GM21786 (cell line): ENCODE data around the gene SMYD2.
A peak's percentile ranks its signal among the peaks of the same experiment; 100 is the strongest.

Experiments
- ATAC-seq: cut with Tn5 transposase; IDR thresholded peaks from one replicate; pipeline ENCODE4 v1.9.1; 2021; ENCODE audit not compliant: unreplicated experiment

SMYD2 gene

DNA sequence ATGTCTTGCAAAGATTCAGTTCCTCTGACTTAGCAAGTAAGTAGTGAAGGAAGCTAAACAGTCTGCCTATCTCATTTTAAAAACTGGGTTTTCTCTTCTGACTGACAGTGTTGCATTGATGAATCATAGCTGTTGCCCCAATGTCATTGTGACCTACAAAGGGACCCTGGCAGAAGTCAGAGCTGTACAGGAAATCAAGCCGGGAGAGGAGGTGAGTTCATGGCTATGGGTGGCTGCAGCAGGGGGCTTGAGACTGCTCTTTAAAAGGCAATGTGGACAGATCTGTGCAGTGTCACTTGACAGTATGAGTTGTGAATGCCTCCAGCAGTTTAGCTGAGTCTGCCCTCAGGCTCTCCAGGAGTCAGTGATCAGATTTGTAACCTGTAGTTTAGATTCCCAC, 46.6 kb downstream of the SMYD2 start:
- no peak for ATAC-seq

DNA sequence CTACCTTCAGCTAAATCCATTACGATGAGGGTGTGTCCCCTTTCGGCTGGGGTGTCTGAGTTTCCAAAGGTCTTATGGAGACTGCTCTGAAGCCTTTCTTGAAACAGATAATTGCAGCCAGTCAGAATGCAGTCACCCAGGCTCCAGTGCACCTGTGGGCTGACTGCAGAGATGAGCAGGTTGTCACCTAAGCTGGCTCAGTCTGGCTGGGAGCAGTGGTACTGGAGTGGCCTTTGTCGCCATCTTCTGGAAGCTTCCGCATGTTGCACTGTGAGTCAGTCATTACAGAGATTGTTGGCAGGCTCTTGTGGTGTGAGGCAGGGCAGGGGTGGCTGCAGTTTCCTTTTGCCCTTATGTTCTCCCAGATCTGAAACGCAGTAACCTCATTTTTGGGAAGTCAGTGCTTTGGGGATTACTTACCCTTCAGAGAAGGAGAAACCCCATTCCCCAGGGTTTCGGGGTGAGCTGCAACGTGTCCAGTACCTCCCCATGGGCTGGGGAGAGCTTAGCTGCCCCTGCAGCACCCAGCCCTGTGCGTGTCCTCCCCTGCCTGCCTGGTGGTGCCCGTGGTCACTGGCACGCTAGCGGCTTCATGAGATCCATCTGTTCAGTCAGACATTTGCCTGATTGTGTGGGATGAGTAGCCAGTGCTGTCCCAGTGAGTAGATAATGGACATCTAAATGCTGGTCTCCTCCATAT, 48.0 kb downstream of the SMYD2 start:
- peak; percentile 83 for ATAC-seq

DNA sequence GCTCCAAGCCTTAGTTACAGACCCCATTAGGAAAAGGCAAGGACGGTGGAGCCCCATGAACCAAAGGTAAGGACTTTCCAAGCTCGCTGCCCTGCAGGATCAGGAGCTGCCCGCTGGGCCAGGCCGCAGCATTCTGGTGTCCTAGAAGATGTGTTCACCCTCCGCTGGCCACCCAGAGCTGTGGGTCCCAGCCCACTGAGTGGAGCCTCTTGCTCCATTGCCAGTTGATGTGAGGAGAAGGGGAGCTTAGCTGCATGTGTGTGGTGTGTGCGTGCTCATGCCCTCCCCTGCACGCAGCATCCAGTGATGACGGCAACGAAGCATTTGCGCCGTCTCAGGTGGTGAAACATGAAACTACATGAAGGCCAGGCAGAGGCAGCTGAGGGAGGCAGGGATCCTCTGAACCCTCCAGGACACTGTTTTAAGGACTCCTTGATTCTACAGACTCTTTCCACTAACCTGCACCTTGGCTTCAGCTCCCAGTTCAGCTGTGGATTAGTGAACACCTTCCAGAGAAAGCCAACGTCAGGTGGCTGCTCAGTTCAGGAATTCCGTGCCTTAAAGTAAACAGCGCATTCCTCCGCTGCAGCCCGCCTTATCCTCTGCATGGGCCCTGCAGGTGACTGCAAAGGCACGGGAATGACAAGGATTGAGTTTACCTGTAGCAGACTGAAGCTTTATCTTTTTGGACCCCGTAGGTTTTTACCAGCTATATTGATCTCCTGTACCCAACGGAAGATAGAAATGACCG, 48.7 kb downstream of the SMYD2 start:
- ATAC-seq: no peak

DNA sequence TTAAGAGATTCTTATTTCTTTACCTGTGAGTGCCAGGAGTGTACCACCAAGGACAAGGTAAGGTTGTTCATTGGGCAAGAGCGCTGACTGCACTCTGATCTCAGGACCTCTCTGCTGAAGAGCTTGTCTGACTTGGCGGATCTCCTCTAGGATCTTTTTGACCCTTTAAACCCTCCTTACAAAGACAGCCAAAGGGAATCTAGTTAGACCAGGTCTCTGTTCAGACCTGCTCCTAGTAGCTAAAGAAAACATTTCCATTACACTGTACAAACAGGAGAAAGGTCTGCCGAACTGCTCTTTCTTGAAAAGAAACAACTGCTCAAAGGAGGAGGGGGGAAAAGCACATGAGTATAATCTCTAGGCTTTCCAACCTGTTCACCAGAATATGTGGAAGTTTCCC, 49.3 kb downstream of the SMYD2 start:
- no peak for ATAC-seq

DNA sequence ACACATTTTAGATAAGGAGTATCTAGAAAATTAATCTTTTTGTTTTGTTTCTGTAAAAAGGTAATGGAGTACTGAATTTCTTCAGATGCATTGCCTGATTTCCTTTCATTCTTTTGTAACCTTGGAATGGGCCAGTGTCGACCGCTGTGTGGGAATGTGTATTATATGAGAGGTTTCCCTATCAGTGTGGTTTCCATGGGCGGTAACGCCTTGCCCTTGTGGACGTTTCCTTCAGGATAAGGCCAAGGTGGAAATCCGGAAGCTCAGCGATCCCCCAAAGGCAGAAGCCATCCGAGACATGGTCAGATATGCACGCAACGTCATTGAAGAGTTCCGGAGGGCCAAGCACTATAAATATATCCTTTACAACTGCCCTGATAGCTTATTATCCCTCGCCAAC, 49.8 kb downstream of the SMYD2 start:
- ATAC-seq: no peak

DNA sequence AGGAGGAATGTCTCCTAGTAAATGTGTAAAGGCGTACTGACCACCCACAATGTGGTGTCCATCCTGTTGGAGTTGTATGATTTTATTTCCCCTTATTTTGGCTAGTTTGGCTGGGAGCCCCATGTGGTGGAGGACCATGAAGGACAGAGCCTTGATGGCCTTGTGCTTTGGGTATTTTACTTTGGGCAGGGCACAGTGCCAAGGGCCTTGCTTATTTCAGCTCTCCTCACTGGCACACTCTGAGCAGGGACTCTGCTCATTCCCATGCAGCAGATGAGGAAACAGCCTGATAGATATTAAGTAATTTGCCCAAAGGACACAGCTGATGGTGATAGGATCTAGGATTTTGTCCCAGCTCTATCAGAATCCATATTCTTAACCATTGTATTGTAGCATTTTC, 50.2 kb downstream of the SMYD2 start:
- no peak for ATAC-seq

DNA sequence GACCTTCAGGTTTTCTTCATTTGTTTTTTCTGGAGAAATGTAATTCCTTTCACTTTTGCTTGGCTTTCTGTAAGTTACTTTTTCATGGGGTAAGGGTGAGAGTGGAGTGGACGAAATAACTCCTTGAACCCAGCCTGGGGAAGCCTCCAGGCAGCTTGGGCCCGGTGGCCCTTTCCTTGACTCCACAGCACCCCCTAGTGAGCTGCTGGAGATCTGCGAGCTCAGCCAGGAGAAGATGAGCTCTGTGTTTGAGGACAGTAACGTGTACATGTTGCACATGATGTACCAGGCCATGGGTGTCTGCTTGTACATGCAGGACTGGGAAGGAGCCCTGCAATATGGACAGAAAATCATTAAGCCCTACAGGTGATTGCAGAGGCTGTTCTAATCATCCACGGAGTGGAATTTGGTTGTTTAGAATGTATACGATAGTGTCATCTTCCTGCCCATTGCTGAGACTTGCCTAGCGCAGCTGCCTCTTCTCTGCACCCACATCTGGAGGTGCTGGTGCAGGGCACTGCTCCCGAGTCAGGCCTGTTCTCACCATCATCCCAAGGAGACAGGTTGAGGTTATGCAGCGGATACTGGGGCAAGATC, 51.0 kb downstream of the SMYD2 start:
- ATAC-seq: peak; percentile 44

DNA sequence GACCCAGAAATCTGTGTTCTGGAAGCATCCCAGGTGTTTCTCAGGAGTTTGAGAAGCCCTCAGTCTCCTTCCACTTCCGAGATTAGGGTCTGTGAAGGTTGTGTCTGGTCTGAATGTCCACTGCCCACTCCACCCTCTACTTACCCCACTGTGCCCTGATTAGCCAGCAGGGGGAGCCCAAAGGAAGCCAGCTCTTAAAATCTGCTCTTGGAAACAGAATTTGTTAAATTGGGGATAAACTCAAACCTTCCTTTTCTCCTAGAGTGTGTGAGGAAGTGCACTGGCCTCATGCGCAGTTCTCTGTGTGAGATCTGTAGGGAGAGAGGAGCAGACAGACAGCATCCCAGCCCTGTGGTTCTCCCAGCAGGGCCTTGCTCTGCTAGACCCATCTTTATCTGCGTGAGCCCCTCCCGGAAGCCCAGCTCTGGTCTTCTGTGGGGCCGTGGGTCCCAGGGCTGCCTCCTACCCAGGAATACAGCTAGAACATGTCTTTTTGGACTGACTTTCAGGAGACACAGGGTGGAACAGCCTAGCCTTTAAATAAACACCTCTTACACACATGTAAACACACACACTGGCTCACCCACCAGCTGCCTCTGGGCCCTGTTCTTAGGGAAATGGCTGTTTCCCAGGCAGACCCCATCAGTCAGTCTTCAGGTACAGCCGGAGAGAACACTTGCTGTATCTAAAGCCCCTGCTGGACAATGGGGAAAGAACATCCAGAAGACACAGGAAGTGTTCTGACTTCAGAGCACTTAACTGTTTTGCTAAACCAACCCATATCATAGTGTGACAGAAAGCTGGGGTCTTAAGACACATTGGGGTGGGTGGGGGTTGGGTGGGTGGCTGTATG, 52.2 kb downstream of the SMYD2 start:
- ATAC-seq: no peak

DNA sequence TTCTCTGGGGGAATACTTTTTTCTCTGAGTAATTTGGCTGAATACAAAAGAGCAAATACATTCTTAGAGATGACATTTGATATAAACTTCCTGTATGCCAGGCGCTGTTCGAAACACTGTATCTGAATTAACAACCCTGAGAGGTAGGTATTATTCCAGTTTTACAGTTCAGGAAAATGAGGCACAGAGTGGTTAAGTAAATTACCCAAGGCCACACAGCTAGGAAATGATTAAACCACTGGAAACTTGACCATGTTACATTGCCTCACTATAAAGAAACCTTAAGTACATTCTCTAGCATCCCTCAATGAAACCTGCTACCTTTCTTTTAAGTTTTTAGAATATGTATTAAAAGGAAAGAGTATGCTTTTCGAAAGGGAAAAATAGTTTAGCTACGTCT, 54.6 kb downstream of the SMYD2 start:
- ATAC-seq: no peak

DNA sequence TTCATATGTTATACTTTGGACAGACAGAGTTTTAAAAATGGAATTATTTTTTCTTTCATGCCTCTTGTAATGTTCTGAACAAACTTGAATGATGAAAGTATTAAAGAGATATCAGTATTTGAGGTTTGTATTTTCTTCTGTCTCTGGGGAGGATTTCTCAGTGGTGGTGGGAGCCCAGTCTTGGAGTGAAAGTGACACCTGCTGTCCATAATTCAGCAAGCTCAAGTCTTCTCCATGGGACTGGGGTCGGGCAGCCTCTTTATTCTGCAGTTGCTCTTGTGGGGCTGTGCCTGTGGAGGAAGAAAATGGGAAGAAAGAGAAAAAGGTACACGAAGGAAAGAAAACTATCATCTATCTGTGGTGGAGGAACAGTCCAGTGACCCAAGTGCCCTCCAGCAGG, 56.1 kb downstream of the SMYD2 start:
- no peak for ATAC-seq

DNA sequence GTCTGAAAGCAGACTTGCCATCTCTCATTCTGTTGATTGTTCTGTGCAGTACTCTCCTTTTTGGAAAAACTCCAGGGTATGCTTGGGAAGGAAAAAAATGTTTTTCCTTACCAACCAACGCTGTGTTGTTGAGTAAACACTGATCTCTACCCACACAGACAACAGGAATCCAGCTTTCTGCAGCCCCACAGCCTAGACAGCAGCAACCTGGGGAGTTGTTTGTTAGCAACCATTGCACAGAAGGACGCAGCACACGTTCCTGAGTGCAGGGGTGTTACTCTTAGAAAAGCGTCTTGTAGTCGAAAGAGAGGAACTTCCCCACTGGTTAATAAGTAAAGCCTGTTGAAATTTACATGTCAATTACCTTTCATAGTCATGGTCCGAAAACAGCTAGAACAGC, 56.6 kb downstream of the SMYD2 start:
- ATAC-seq: no peak

DNA sequence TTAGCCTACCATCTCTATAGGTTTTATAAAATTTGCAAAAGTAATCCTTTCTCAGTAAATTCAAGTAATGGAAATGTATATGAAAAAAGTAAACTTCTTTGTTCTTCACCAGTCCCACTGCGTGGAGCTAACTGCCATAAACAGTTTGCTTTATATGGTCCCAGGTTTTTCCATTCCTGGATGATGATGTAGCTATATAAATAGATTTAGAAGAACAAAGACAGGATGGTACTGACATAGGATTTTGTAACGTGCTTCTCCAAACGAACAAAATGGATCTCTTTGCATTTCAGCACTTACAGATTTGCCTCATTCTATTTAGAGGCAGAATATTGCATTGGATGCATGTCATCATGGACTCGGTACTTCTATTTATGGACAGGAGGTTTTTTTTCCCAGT, 57.3 kb downstream of the SMYD2 start:
- ATAC-seq: no peak

DNA sequence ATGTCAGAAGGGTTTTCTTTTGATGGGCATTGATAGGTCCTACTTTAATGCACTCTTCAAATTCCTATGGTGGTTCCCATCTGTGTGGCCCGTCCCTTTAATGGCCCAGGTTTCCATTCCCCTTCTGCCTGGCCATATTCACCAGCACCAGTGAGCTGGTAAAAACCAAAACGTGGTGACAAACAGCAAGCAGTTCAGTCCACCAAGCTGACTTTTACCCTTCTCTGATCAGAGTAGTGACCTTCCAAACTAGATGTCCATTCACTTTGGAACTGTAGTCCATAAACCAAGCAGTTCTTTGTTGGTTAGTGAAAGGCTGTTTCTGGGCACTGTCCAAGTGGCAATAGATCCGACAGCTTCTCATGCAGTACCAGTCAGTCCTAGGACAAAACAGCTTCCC, 60.5 kb downstream of the SMYD2 start:
- no peak for ATAC-seq

DNA sequence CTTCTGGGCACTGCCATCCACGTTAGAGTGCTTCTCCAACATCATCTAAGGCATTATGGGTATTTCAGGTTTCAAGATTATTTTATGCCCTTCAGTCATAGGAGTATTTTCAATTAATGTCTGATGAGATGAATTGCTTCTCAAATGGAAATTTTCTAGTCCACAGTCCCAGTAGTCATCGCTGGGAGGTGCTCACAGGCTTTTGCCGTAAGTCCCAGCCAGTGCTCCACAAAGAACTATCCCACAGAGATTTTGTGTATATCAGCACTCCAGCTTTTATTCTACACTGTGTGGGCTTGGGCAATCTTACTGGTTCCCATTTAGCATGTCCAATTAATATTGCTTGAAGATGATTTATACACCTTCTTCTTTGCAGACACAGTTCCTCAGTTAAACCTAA, 61.0 kb downstream of the SMYD2 start:
- no peak for ATAC-seq

DNA sequence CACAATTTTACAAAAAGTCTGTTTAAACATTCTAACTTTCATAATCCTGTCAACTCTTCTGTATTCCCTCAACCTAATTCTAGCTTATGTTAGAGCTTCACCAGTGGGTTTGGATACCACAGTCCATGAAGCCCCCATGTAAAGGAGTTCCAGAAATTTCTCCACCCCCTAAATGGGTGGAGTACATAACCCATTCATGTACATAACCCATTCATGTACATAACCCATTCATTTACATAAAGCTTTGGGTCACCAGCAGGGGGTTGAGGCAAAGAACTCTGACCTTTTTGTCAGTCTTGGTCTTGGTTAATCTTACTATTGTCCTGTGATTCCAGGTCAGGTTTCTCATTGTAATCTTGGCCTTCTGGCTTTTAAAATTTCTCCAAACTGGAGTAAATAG, 61.6 kb downstream of the SMYD2 start:
- ATAC-seq: no peak

DNA sequence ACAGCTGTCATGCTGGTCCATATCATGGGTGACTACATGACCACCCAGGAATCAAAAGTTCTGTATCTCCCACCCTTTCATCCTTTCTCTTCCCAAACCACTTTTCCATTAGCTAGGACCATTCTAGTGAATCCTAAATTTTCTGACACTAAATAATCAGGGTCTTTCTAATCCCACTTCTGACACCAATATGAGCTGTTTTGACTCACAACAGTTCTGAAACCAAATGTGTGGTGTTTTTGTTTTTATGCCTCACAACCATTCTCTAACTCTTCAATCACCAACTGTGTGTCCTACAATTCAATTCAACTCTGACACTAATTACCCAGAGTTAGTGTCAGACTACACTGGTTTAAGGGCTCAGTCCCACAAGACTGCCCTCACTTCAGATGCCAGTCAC, 63.9 kb downstream of the SMYD2 start:
- ATAC-seq: no peak

DNA sequence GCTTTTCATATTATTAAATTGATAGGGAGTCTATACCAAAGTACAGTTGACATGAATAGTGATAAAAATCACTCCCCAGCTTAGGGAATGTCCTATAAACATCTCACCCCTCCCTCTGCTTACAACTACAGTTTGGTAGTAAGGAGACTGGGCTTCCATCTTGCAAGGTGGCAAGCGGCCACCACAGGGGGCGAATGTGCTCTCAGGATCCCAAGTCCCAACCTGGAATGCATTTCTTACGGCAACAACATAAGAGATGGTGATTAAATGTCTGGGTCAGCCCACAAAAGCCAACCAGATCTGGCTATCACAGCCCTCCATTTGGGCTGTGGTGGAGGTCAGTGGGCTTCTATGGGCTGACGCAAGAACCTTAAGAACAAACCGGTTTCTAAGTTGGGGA, 68.0 kb downstream of the SMYD2 start:
- no peak for ATAC-seq

DNA sequence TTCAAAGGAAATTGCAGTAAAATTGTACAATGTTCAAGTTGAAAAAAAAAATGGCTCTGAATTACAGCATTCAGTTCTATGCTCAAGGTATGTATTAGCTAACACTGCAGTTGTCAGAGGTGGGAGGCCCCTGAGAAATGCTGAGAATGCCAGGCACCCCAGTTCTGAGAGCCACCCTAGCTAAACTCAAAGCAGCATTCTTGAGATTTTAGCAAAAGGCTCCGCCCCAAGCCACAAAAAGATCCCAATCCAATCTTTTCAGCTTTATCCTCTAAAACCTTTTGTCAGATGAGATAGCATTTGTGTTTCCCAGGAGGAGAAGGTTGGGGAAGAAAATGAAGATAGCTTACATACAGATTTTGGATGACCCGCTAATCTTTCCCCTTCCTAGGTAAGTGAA, 68.8 kb downstream of the SMYD2 start:
- no peak for ATAC-seq

DNA sequence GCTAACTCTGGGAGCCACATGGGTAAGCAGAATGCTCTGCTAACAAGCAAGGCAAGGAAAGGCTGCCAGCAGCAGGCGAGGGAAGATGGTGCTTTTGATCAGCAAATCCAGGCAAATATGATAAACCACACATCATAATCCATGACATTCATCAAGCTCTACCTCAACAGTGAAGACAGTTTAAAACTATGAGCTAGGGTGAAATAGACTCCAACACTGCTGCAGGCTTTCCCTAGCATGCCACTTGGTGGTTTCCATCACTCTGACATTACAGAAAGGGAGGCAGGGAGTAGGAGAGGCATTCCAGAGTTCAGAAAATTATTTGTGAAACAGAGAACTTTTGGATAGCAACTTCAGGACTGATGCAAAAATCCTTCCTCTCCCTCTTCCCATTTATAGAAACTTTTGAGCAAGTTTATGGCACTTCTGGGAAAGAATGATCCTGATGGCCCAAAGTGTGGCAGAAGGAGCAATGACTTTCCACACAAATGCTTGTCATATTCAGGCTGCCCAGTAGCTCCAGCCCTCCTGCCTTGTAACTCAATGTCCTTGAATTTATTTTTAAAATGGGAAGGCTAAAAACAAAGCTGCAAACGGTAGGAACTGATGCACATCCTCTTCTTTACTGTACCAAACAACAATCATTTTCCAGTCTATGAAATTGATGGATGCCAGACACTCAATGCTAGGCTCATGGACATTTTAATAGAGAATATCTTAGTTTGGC, 70.8 kb downstream of the SMYD2 start:
- ATAC-seq: no peak

DNA sequence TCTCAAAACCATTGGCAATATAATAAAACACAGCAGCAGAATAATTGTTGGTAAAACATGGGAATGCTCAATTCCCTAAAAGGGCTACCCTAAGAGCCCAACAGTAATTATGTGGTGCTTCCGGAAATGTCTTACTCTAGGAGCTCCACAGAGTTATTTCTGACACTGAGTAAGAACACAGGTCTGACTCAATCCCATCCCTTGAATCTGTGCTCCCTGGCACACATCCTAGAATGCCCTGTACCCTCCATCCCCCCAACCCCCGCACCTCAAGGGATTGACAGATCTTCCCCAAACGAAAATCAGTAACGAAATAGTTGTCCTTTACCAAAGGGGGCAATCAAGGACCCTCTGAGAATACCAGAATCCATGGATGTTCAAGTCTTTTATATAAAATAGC, 71.9 kb downstream of the SMYD2 start:
- ATAC-seq: no peak
